Measurements from ENCODE around the gene C19orf38.

C19orf38 gene

DNA sequence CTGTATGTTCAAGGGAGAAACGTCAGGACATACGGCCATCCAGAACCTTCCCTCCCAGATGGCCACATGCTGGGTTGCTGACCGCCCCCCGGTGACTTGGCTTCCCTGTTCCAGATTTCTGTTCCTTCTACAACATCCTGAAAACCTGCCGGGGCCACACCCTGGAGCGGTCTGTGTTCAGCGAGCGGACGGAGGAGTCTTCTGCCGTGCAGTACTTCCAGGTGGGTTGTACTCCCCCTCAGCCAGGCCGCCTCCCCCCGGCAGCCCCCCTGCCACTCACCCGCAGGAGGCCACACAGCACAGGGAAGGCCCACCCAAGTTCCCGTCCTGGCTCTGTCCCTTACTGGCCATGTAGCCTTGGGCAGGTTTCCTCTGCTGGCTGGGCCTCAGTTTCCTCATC lies 59.7 kb downstream of the C19orf38 start:
- Histone ChIP-seq H3K27me3 (ENCODE audit: control insufficient read depth, insufficient read depth, low read length) (no peaks in the 10 kb centered on the region), H3K36me3 (ENCODE audit: control insufficient read depth, insufficient read depth, low read length) (peaks cover 43% of the 10 kb centered on the region)

DNA sequence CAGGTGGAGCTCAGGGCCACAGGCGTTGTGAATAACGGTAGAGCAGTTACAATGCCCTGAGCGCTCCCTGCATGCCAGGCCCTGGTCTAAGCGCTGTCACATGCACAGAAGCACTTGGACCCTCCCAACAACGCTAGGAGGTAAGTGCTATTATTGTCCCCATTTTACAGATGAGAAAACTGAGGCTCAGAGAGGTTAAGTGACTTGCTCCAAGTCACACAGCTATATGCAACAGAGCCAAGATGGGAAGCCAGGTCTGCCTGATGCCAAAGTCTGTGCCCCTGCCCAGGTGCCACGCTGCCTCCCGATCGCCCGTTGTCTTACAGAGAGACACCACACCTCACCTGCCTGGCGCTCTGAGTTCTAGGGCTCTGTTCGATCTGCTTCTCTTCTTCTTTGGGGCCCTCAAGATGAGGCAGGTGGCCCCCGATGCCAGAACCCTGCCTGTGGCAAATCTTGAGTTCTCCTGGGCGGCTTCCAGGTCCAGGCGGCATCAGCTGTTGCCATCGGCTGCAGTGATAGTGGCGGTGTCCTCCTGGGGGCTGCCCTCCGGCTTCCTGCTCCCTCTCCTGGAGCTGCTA lies 60.3 kb downstream of the C19orf38 start:
- Histone ChIP-seq H3K9me3 (ENCODE audit: control insufficient read depth, insufficient read depth, low read length) (no peaks in the 10 kb centered on the region), H3K4me3 (ENCODE audit: low read depth, low read length) (no peak overlapping the region), H3K36me3 (ENCODE audit: control insufficient read depth, insufficient read depth, low read length) (peaks cover 44% of the 10 kb centered on the region), H3K9ac (ENCODE audit: low read depth, low read length) (no peak overlapping the region), H3K27me3 (ENCODE audit: control insufficient read depth, insufficient read depth, low read length) (no peaks in the 10 kb centered on the region), H3K4me1 (ENCODE audit: control insufficient read depth, insufficient read depth, low read length) (no peaks in the 10 kb centered on the region)

More for the DNA sequence above, 59.7 kb downstream of the C19orf38 start:
- Histone ChIP-seq H3K9ac (ENCODE audit: low read depth, low read length) (no peak overlapping the region), H3K9me3 (ENCODE audit: control insufficient read depth, insufficient read depth, low read length) (no peaks in the 10 kb centered on the region), H3K4me1 (ENCODE audit: control insufficient read depth, insufficient read depth, low read length) (no peaks in the 10 kb centered on the region), H3K4me3 (ENCODE audit: low read depth, low read length) (no peak overlapping the region)

DNA sequence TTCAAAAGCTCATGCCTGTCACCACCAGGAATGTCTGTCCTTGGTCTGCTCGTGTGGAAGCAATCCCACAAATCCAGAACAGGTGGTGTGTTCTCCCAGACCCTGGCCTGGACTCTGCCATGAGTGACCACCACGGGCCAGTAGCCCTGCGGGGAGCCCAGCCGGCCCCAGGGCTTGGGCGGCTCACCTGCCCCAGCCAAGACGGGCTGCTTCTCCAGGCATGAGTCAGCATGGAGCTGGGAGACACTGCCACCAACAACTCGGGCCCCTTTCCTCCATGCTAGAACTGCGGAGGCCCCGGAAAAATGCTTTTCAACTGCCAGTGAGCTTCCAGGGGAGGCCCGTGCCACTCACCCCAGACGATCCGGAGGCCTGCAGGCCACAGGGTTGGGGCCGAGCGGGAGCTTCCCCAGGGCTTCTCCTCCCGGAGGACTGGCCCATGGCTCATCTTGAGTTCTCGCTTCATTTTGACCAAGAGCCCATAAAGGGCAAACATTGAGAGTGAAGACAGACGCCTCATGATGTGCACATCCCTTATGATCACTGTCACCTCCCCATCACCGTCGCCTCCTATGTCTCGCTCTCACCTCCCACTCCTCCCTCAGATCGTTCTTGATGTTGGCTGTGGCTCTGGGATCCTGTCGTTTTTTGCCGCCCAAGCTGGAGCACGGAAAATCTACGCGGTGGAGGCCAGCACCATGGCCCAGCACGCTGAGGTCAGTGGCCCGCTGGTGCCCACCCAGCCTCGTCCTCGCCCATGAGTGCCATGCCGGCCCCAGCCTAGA lies 63.6 kb downstream of the C19orf38 start:
- peaks cover 65% of the 10 kb centered on the region for H3K36me3 ChIP-seq (ENCODE audit: control insufficient read depth, insufficient read depth, low read length)
- no peak overlapping the region for H3K4me3 ChIP-seq (ENCODE audit: low read depth, low read length)
- H3K4me1 ChIP-seq (ENCODE audit: control insufficient read depth, insufficient read depth, low read length): no peaks in the 10 kb centered on the region
- no peaks in the 10 kb centered on the region for H3K9me3 ChIP-seq (ENCODE audit: control insufficient read depth, insufficient read depth, low read length)
- no peaks in the 10 kb centered on the region for H3K27me3 ChIP-seq (ENCODE audit: control insufficient read depth, insufficient read depth, low read length)
- H3K9ac ChIP-seq (ENCODE audit: low read depth, low read length): no peak overlapping the region

DNA sequence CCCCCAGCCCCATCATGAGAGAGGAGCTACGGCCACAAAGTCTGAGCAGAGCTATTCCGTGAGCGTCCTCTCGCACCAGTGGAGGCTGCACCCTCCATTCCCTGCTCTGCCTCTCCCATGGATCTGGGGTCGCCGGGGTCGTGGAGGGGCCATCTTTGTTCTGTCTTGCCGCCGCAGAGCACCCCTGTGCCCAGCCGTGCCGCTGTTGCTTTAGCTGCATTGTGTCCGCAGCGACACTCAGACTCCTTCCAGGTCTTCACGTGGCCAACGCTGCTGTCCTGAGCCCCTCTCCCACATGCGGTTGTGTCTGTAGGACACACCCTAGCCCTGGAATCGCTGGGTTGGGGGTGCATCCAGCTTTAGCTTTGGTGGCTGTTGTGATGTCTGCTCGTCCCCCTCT lies 64.4 kb downstream of the C19orf38 start:
- Histone ChIP-seq H3K27me3 (ENCODE audit: control insufficient read depth, insufficient read depth, low read length) (no peaks in the 10 kb centered on the region), H3K36me3 (ENCODE audit: control insufficient read depth, insufficient read depth, low read length) (peaks cover 62% of the 10 kb centered on the region), H3K4me3 (ENCODE audit: low read depth, low read length) (no peak overlapping the region), H3K4me1 (ENCODE audit: control insufficient read depth, insufficient read depth, low read length) (no peaks in the 10 kb centered on the region), H3K9ac (ENCODE audit: low read depth, low read length) (no peak overlapping the region), H3K9me3 (ENCODE audit: control insufficient read depth, insufficient read depth, low read length) (no peaks in the 10 kb centered on the region)

DNA sequence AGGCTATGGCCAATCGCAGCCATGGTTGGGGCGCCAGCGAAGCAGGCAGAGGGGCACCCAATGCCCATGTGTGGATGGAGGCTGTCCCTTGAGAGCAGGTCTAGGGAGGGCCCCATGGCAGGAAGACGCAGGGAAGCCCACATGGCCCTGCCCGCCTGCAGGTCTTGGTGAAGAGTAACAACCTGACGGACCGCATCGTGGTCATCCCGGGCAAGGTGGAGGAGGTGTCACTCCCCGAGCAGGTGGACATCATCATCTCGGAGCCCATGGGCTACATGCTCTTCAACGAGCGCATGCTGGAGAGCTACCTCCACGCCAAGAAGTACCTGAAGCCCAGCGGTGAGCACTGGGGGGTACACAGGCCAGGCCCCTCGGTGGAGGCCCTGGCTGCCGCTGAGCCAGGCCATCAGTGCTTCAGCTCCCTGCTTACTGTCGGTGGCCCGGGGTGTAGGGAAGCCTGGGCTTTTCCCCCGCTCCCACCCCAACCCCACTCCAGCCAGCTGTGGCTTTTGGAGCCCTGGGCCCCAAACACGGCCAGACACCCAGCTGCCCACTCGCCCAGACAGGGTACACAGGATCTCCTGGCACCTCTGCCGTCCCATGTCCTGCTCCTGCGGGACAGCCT lies 65.6 kb downstream of the C19orf38 start:
- H3K9ac ChIP-seq (ENCODE audit: low read depth, low read length): no peak overlapping the region
- peaks cover 56% of the 10 kb centered on the region for H3K36me3 ChIP-seq (ENCODE audit: control insufficient read depth, insufficient read depth, low read length)
- no peak overlapping the region for H3K4me3 ChIP-seq (ENCODE audit: low read depth, low read length)
- H3K27me3 ChIP-seq (ENCODE audit: control insufficient read depth, insufficient read depth, low read length): no peaks in the 10 kb centered on the region
- H3K4me1 ChIP-seq (ENCODE audit: control insufficient read depth, insufficient read depth, low read length): no peaks in the 10 kb centered on the region
- no peaks in the 10 kb centered on the region for H3K9me3 ChIP-seq (ENCODE audit: control insufficient read depth, insufficient read depth, low read length)

DNA sequence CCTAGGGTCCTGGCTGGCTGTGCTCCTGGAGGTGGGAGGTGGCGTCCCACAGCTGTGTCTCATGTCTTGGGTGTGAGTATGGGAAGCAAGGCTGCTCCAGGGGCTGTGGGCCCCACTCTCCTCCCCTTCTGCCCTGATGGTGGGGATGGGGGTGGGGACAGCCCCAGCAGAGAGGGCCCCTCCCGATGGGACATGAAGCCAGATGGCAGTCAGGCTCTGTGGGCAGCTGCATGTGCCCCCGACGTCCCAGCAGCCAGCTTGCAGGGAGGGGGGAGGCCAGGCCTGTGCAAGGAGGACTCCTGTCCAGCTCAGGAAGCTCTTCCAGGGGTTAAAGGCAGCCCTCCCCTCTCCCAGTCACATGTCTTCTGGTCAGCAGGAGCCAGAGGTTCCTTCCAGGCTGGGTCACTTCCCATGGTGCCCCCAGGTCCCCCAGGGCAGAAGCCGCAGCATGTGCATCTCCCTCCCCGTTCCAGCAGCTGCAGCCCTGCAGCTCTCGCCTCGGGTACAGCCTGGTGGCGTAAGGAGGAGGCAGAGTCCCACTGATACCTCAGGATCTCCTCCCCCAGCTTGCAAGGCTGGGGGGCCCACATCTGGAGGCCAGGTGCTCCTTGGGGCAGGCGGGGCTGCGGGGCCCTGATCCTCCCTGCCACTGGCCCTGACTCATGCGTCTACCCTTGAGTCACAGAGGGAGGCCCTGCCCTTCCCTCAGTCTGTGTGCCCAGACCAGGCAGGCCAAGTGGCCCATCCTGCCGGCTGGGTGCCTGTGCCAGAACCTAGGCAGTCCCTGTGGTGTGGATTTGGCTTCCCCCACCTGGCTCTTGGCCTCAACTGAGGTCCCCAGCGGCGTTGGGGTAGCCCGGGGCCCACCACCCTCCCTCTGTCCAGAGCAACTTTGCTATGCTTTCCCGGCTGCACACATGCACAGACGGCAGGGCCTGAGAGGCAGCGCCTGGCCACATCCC lies 67.2 kb downstream of the C19orf38 start:
- Histone ChIP-seq H3K36me3 (ENCODE audit: control insufficient read depth, insufficient read depth, low read length) (peaks cover 68% of the 10 kb centered on the region), H3K9me3 (ENCODE audit: control insufficient read depth, insufficient read depth, low read length) (no peaks in the 10 kb centered on the region), H3K27me3 (ENCODE audit: control insufficient read depth, insufficient read depth, low read length) (no peaks in the 10 kb centered on the region), H3K4me3 (ENCODE audit: low read depth, low read length) (no peak overlapping the region), H3K4me1 (ENCODE audit: control insufficient read depth, insufficient read depth, low read length) (no peaks in the 10 kb centered on the region), H3K9ac (ENCODE audit: low read depth, low read length) (no peak overlapping the region)

DNA sequence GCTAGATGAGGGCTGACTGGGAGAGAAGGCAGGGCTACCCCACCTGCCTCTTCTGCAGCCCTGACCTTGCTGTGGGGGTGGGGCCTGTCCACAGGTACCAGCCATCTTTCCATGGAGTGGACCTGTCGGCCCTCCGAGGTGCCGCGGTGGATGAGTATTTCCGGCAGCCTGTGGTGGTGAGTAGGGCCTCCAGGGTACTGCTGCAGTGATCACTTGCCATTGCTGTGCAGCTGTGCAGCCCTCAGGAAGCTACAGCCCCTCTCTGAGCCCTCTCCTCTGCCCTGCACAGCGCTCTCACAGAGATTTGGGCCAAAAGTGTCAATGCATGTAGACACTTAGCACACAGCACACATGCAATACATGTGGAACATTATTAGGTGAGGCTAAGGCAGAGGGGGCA lies 68.4 kb downstream of the C19orf38 start:
- Histone ChIP-seq H3K9me3 (ENCODE audit: control insufficient read depth, insufficient read depth, low read length) (no peaks in the 10 kb centered on the region), H3K9ac (ENCODE audit: low read depth, low read length) (no peak overlapping the region), H3K4me3 (ENCODE audit: low read depth, low read length) (no peak overlapping the region), H3K27me3 (ENCODE audit: control insufficient read depth, insufficient read depth, low read length) (no peaks in the 10 kb centered on the region), H3K4me1 (ENCODE audit: control insufficient read depth, insufficient read depth, low read length) (no peaks in the 10 kb centered on the region), H3K36me3 (ENCODE audit: control insufficient read depth, insufficient read depth, low read length) (peaks cover 74% of the 10 kb centered on the region)

DNA sequence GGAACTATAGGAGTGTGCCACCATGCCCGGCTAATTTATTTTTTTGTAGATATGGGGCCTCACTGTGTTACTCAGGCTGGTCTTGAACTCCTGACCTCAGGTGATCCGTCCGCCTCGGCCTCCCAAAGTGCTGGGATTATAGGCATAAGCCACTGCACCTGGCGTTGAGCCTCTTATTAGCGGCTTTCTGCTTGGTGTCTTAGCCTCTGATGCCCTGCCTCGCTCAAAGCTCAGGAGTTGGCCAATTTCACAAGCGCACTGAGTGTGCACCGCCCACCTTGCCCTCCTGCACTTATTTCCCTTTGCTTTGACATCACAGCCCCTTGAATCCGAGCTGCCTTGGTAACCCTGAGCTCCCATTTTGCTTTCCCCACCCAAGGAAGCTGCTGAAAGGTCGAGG lies 70.1 kb downstream of the C19orf38 start:
- peaks cover 78% of the 10 kb centered on the region for H3K36me3 ChIP-seq (ENCODE audit: control insufficient read depth, insufficient read depth, low read length)
- H3K4me3 ChIP-seq (ENCODE audit: low read depth, low read length): no peak overlapping the region

More for the DNA sequence above, 70.1 kb downstream of the C19orf38 start:
- H3K27me3 ChIP-seq (ENCODE audit: control insufficient read depth, insufficient read depth, low read length): no peaks in the 10 kb centered on the region
- no peak overlapping the region for H3K9ac ChIP-seq (ENCODE audit: low read depth, low read length)
- no peaks in the 10 kb centered on the region for H3K9me3 ChIP-seq (ENCODE audit: control insufficient read depth, insufficient read depth, low read length)
- H3K4me1 ChIP-seq (ENCODE audit: control insufficient read depth, insufficient read depth, low read length): no peaks in the 10 kb centered on the region

All from iPS-15b (cell line).